K562 (cell line): ENCODE data around the gene SAPCD1. TPM values are rescaled to one million over a fixed set of nuclear protein-coding genes. Genes with fewer than 3 reads are reported as not detected.

Source experiments
- BACH1 ChIP-seq: fragments of 200-800 bp; sonication (Bioruptor generic); IDR thresholded peaks from 2 replicates; pipeline ENCODE4 v1.6.1; 2016; ENCODE audit warnings: missing genetic modification characterization, missing compliant biosample characterization
- BHLHE40 ChIP-seq: IDR thresholded peaks from 2 replicates; pipeline ENCODE4 v1.6.1; 2011; ENCODE audit warnings: low read length, improper control_type of control experiment
- CREM ChIP-seq: IDR thresholded peaks from 2 replicates; pipeline ENCODE4 v1.6.1; 2014; ENCODE audit warnings: antibody characterized with exemption, low read depth
- DPF2 ChIP-seq: fragments of 450-650 bp; IDR thresholded peaks from 2 replicates; pipeline ENCODE4 v1.6.1; 2016
- ETV6 ChIP-seq, 3 experiments: fragments of 150-350 bp in 1 of 3; sonication (generic) in 1 of 3; formaldehyde crosslinking in 1 of 3; IDR thresholded peaks; 2 replicates each; pipeline versions ENCODE4 v1.6.1 to v1.8.0; 2014 to 2022; ENCODE audit warnings: borderline replicate concordance in 2 of 3, low read depth in 2 of 3, antibody characterized with exemption in 1 of 3, low read length in 1 of 3, mild to moderate bottlenecking in 1 of 3, missing genetic modification reagents in 1 of 3
- GABPB2 ChIP-seq: fragments of 250-450 bp; sonication (Bioruptor Pico); conservative IDR thresholded peaks from 2 replicates; pipeline ENCODE4 v1.5.1; 2021; ENCODE audit warnings: mild to moderate bottlenecking
- KLF1 ChIP-seq: fragments of 450-650 bp; IDR thresholded peaks from 2 replicates; pipeline ENCODE4 v1.6.1; 2016; ENCODE audit warnings: missing genetic modification characterization, missing compliant biosample characterization
- KLF6 ChIP-seq: fragments of 250-450 bp; sonication (Bioruptor Pico); IDR thresholded peaks from 2 replicates; pipeline ENCODE4 v1.4.0; 2020; ENCODE audit warnings: mild to moderate bottlenecking, moderate library complexity, borderline replicate concordance
- MAZ ChIP-seq, 2 experiments: fragments of 450-650 bp in 1 of 2; sonication (generic) in 1 of 2; formaldehyde crosslinking; IDR thresholded peaks in 1 of 2; conservative IDR thresholded peaks in 1 of 2; 2 replicates each; pipeline versions ENCODE4 v1.4.0 to v1.5.0; 2020; ENCODE audit warnings: mild to moderate bottlenecking in 1 of 2, missing genetic modification reagents in 1 of 2
- MTF1 ChIP-seq: fragments of 250-450 bp; sonication (Bioruptor Pico); IDR thresholded peaks from 2 replicates; pipeline ENCODE4 v1.9.0; 2021; ENCODE audit warnings: moderate library complexity, mild to moderate bottlenecking, inconsistent platforms, borderline replicate concordance
- MXI1 ChIP-seq: IDR thresholded peaks from 2 replicates; pipeline ENCODE4 v1.6.1; 2011; ENCODE audit warnings: low read depth, mild to moderate bottlenecking, improper control_type of control experiment, low read length
- NR2C2 ChIP-seq, 2 experiments: fragments of 200-800 bp in 1 of 2; sonication (Bioruptor generic) in 1 of 2; sonication (generic) in 1 of 2; formaldehyde crosslinking in 1 of 2; IDR thresholded peaks; 2 replicates each; pipeline versions ENCODE4 v1.6.1 to v1.8.0; 2016 to 2022; ENCODE audit warnings: mild to moderate bottlenecking in 1 of 2, missing compliant biosample characterization in 1 of 2, missing genetic modification characterization in 1 of 2, missing genetic modification reagents in 1 of 2
- PHF20 ChIP-seq: fragments of 450-650 bp; IDR thresholded peaks from 2 replicates; pipeline ENCODE4 v1.6.1; 2018; ENCODE audit not compliant: partially characterized antibody
- POLR2AphosphoS5 ChIP-seq: IDR thresholded peaks from 2 replicates; pipeline ENCODE4 v1.6.1; 2011; ENCODE audit warnings: mild to moderate bottlenecking, low read depth, low read length, moderate library complexity; ENCODE audit not compliant: control insufficient read depth, insufficient read depth
- RBFOX2 ChIP-seq: fragments of 200-400 bp; formaldehyde crosslinking; IDR thresholded peaks from 2 replicates; pipeline ENCODE4 v1.6.1; 2017; ENCODE audit warnings: low read depth, mild to moderate bottlenecking, low read length, moderate library complexity
- RUNX1 ChIP-seq: sonication (generic); IDR thresholded peaks from 2 replicates; pipeline ENCODE4 v1.6.1; 2016; ENCODE audit warnings: antibody characterized with exemption, low read depth
- SAFB2 ChIP-seq: fragments of 200-400 bp; formaldehyde crosslinking; IDR thresholded peaks from 2 replicates; pipeline ENCODE4 v1.6.1; 2018; ENCODE audit warnings: borderline replicate concordance, low read length, low read depth, moderate library complexity; ENCODE audit not compliant: severe bottlenecking
- SRSF1 ChIP-seq: fragments of 200-400 bp; formaldehyde crosslinking; IDR thresholded peaks from 2 replicates; pipeline ENCODE4 v1.6.1; 2017; ENCODE audit warnings: mild to moderate bottlenecking, low read depth, low read length, moderate library complexity
- U2AF1 ChIP-seq: fragments of 200-400 bp; formaldehyde crosslinking; optimal IDR thresholded peaks from 2 replicates; pipeline ENCODE3; 2017; ENCODE audit warnings: mild to moderate bottlenecking, low read depth, low read length, moderate library complexity
- XRCC5 ChIP-seq: fragments of 200-400 bp; formaldehyde crosslinking; IDR thresholded peaks from 2 replicates; pipeline ENCODE4 v1.6.1; 2017; ENCODE audit warnings: low read depth, mild to moderate bottlenecking, low read length
- ZBTB9 ChIP-seq: fragments of 450-650 bp; formaldehyde crosslinking; IDR thresholded peaks from 2 replicates; pipeline ENCODE4 v1.4.0; 2020; ENCODE audit warnings: mild to moderate bottlenecking, moderate library complexity
- ZNF124 ChIP-seq: sonication (generic); formaldehyde crosslinking; IDR thresholded peaks from 2 replicates; pipeline ENCODE4 v1.8.1; 2022; ENCODE audit warnings: missing genetic modification reagents
- ZNF133 ChIP-seq: fragments of 250-450 bp; sonication (Bioruptor Pico); IDR thresholded peaks from 2 replicates; pipeline ENCODE4 v1.4.0; 2020; ENCODE audit warnings: mild to moderate bottlenecking
- polyA plus RNA-seq, 8 experiments: library from polyadenylated mRNA; depleted of rRNA in 4 of 8; stranded (reverse) in 5 of 8; unstranded in 3 of 8; fragments of >200 nt; fragmentation: Nextera tagmentation in 2 of 8; fragmentation: Illumina TruSeq in 1 of 8; extraction: Ambion mirVana in 2 of 8; extraction: Trizol in 1 of 8; gene quantifications; 2 replicates each; pipeline versions ENCODE4 v1.2.1 to v1.2.3, GENCODE V29; 2011 to 2014; ENCODE audit warnings: inconsistent platforms in 1 of 8, missing spikeins in 1 of 8
- total RNA-seq, 7 experiments: library from RNA; depleted of rRNA in 6 of 7; stranded (reverse); fragments of >200 nt in 6 of 7; fragmentation: Illumina TruSeq in 2 of 7; extraction: Trizol in 2 of 7; gene quantifications; 2 replicates each; pipeline versions ENCODE4 v1.2.1 to v1.2.3, GENCODE V29; 2011 to 2021; ENCODE audit warnings: low replicate concordance in 1 of 7
- TF ChIP-seq, protein P1 (sequence below): sonication (generic); formaldehyde crosslinking; IDR thresholded peaks from 2 replicates; pipeline ENCODE4 v1.8.0; 2022; ENCODE audit warnings: mild to moderate bottlenecking, low read depth, missing genetic modification reagents

SAPCD1 gene
- total and polyA plus RNA-seq, 9 of the 15 experiments (the other 6 are each of a cell fraction or from before 2014, with no cell fraction given): 2.6 to 30.2 (median 7.4) TPM

DNA sequence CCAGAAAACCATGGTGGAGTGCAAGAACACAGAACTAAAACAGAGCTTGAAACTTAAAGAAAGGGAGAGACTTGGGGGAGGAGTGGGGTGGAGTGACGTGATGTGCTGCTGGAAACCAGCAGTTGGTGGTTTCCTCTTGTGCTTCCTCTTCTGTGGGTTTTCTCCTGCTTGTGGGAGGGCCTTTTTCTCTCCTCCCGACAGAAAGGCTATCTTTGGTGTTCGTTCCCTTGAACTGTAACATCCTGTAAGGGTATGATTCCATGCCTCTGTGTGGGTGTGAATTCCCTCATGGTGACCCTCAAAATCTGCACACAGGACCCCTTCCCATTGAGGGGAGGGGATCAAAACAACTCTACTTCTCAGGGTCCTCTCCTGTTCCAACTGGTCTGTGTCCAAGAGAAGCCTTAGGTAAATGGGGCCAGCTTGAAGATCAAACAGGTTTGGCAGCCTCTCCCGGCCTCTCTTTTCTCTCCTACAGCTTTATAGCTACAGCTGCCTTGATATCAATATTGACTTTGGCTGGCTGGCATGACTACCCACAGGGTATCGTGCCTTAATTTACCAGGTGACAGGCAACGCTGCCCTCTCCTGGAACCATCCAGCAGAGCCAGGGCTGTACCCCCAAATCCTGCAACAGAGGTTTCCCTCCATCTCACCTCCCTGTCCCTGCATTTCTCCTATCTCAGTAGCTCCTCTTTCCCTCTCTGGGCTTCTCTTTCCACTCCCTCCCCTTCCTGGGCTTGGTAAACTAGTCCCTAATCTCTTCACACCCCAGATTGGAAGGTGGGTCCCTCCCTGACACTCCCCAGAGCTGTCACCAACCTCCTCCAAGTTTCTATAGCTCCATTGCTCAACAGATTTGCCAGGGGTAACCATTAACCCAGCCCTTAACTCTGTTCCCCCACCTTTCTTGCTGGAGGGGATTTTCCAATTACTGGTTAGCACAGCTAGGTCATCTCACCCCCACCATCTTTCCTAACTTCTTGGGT is 24.2 kb upstream of the SAPCD1 start (continued):
- TF ChIP-seq POLR2AphosphoS5 (no peak), MXI1 (0 out of 2 replicates have a peak, but pooled peaks have one; percentile 46), ZBTB9 (CRISPR knock-in tag) (no peak; the same call in 1 of the 2 replicates), KLF6 (CRISPR knock-in tag) (peak; percentile 5; the same call in 1 of the 2 replicates), RBFOX2 (peak; percentile 73), GABPB2 (CRISPR knock-in tag) (no peak), PHF20 (no peak), BACH1 (no peak), SRSF1 (no peak), MAZ (CRISPR knock-in tag; conservative IDR thresholded peaks at IDR 0.05 in 1 of 2, IDR thresholded peaks at IDR 0.05 in 1 of 2) (peak; percentile 64 to 91), MTF1 (CRISPR knock-in tag) (0 out of 2 replicates have a peak, but pooled peaks have one; percentile 53), CREM (no peak), ETV6 (IDR thresholded peaks at IDR 0.05; ENCODE audit: borderline replicate concordance in 1 of 2, low read depth in 2 of 2, low read length in 1 of 2) (peak in 1 of 2 experiments; percentile 94; a peak in 2 of 4 replicates), ETV6 (CRISPR knock-in tag; IDR thresholded peaks at IDR 0.05; ENCODE audit: borderline replicate concordance) (no peak), ZNF133 (CRISPR knock-in tag) (peak; percentile 88), DPF2 (no peak), RUNX1 (no peak), U2AF1 (no peak), ZNF124 (CRISPR knock-in tag) (no peak), NR2C2 (CRISPR knock-in tag; IDR thresholded peaks at IDR 0.05) (0 out of 2 replicates have a peak, but pooled peaks have one; percentile 38), NR2C2 (tag; IDR thresholded peaks at IDR 0.05) (no peak), KLF1 (tag) (0 out of 2 replicates have a peak, but pooled peaks have one; percentile 19), SAFB2 (no peak), XRCC5 (0 out of 2 replicates have a peak, but pooled peaks have one; percentile 71), BHLHE40 (peak; percentile 51)
- TF ChIP-seq, protein P1, sequence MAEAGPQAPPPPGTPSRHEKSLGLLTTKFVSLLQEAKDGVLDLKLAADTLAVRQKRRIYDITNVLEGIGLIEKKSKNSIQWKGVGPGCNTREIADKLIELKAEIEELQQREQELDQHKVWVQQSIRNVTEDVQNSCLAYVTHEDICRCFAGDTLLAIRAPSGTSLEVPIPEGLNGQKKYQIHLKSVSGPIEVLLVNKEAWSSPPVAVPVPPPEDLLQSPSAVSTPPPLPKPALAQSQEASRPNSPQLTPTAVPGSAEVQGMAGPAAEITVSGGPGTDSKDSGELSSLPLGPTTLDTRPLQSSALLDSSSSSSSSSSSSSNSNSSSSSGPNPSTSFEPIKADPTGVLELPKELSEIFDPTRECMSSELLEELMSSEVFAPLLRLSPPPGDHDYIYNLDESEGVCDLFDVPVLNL: no peak
